ENCODE results near the gene FCMR. TPM values are rescaled to one million over a fixed set of nuclear protein-coding genes. Genes with fewer than 3 reads are reported as not detected.

The FCMR gene
- total and polyA plus RNA-seq, 4 donors = 0.70 to 3.6 (median 1.7) TPM

Other genes starting within 250 kb of the FCMR start
- gene MAPKAPK2, start 237.0 kb downstream of the FCMR start, total RNA-seq = 10 to 100 TPM in 1 of 2 donors, 1 to 10 TPM in 1; 9.1 to 20.3 TPM
- 10 to 100 TPM in 1 of 2 donors, 1 to 10 TPM in 1; 7.5 to 24.5 TPM for gene MAPKAPK2, start 237.0 kb downstream of the FCMR start, polyA plus RNA-seq
- not detected for gene IL19, start 151.2 kb downstream of the FCMR start, total RNA-seq
- gene IL19, start 151.2 kb downstream of the FCMR start, polyA plus RNA-seq = not detected
- 1 to 10 TPM in 1 of 2 donors, under 1 TPM in 1; 0.23 to 1.4 TPM for gene IL10, start 149.4 kb downstream of the FCMR start, total RNA-seq
- gene IL10, start 149.4 kb downstream of the FCMR start, polyA plus RNA-seq = under 1 TPM; 0.54 to 0.63 TPM
- gene IL20, start 56.3 kb downstream of the FCMR start, total RNA-seq = under 1 TPM in 1 of 2 donors, not detected in 1; 0.17 TPM
- not detected for gene IL20, start 56.3 kb downstream of the FCMR start, polyA plus RNA-seq
- not detected for gene IL24, start 24.5 kb downstream of the FCMR start, total RNA-seq
- gene IL24, start 24.5 kb downstream of the FCMR start, polyA plus RNA-seq = under 1 TPM in 1 of 2 donors, not detected in 1; 0.13 TPM
- 10 to 100 TPM in 1 of 2 donors, under 1 TPM in 1; 0.09 to 43.3 TPM for gene PIGR, start 24.5 kb upstream of the FCMR start, total RNA-seq
- gene PIGR, start 24.5 kb upstream of the FCMR start, polyA plus RNA-seq = 10 to 100 TPM; 12.0 to 16.1 TPM
- gene FCAMR, start 48.5 kb upstream of the FCMR start, total RNA-seq = under 1 TPM; 0.14 to 0.59 TPM
- under 1 TPM; 0.23 to 0.54 TPM for gene FCAMR, start 48.5 kb upstream of the FCMR start, polyA plus RNA-seq
- under 1 TPM; 0.59 to 0.79 TPM for gene C1orf116, start 110.8 kb upstream of the FCMR start, total RNA-seq
- gene C1orf116, start 110.8 kb upstream of the FCMR start, polyA plus RNA-seq = under 1 TPM; 0.27 to 0.33 TPM
- 10 to 100 TPM in 1 of 2 donors, 1 to 10 TPM in 1; 7.7 to 79.4 TPM for gene YOD1, start 129.3 kb upstream of the FCMR start, total RNA-seq
- 1 to 10 TPM; 1.3 to 1.8 TPM for gene YOD1, start 129.3 kb upstream of the FCMR start, polyA plus RNA-seq
- 1 to 10 TPM; 4.0 to 5.9 TPM for gene PFKFB2, start 131.3 kb upstream of the FCMR start, total RNA-seq
- 1 to 10 TPM; 1.5 to 2.0 TPM for gene PFKFB2, start 131.3 kb upstream of the FCMR start, polyA plus RNA-seq
- gene C4BPB, start 166.9 kb upstream of the FCMR start, total RNA-seq = 100 to 1,000 TPM in 1 of 2 donors, 10 to 100 TPM in 1; 59.7 to 460 TPM
- 100 to 1,000 TPM; 399 to 404 TPM for gene C4BPB, start 166.9 kb upstream of the FCMR start, polyA plus RNA-seq
- 1,000 to 10,000 TPM in 1 of 2 donors, 10 to 100 TPM in 1; 49.5 to 1,492 TPM for gene C4BPA, start 182.3 kb upstream of the FCMR start, total RNA-seq
- gene C4BPA, start 182.3 kb upstream of the FCMR start, polyA plus RNA-seq = 1,000 to 10,000 TPM in 1 of 2 donors, 100 to 1,000 TPM in 1; 896 to 1,527 TPM

All from liver (tissue), 4 donors.